ENCODE data around the gene BCAS1. TPM values are rescaled to one million over a fixed set of nuclear protein-coding genes. Genes with fewer than 3 reads are reported as not detected.

The BCAS1 gene
- total and polyA plus RNA-seq, 2 donors (not counting 3 experiments of a cell fraction or from before 2014, with no cell fraction given) = not detected

DNA sequence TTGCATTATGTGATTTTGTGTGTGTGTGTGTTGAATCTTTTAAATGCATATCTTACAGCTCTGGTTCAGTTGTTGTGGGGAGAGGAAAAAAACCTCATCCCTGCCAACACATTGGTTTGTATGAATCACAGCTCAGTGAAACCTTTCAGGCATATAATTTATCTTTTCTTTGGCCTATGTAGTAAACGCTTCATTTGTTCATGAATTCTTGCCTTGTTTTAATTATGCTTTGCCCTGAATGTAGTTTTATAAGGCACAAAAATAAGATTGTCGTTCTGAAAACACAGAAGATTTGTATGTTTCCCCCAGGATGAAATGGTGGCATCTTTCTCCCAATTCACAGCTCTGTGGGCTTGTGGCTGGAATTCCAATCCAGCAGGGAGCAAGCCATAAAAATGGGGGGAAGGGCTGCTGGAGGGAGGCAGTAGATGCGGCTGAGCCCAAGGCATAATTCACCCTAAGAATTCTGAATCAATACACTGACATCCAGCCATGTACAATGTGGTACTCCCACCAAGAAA, 45.1 kb downstream of the BCAS1 start:
- BruUV-seq (replicated peaks) = no TSS peak
- no peak for FAIRE-seq
- H3K4me2 ChIP-seq (ENCODE audit: insufficient read depth, low read length) = no peak overlapping the region

More for the DNA sequence above, 45.1 kb downstream of the BCAS1 start:
- Histone ChIP-seq H3K27ac (ENCODE audit: insufficient read depth, low read depth, low read length) (no peak overlapping the region), H4K20me1 (replicated peaks; ENCODE audit: control insufficient read depth, extremely low read depth, insufficient read depth, low read length) (no peaks in the 10 kb centered on the region), H3K27me3 (ENCODE audit: control insufficient read depth in 2 of 2, insufficient read depth in 2 of 2, low read length in 2 of 2) (no peaks in the 10 kb centered on the region), H3K9me1 (replicated peaks; ENCODE audit: control insufficient read depth, extremely low read depth, insufficient read depth, low read length) (no peaks in the 10 kb centered on the region), H3K9me3 (replicated peaks; ENCODE audit: control insufficient read depth, insufficient read depth, low read length) (no peaks in the 10 kb centered on the region), H3K4me3 (replicated peaks in 1 of 3; ENCODE audit: insufficient read depth in 1 of 3, low read depth in 1 of 3, low read length in 3 of 3) (no peak overlapping the region), H3K4me1 (ENCODE audit: control insufficient read depth, extremely low read depth, insufficient read depth, low read length) (no peaks in the 10 kb centered on the region), H2AFZ (ENCODE audit: low read depth, low read length) (no peak overlapping the region), H3K79me2 (ENCODE audit: control insufficient read depth, insufficient read depth, low read length) (no peaks in the 10 kb centered on the region), H3K36me3 (ENCODE audit: control insufficient read depth in 2 of 2, extremely low read depth in 1 of 2, insufficient read depth in 2 of 2, low read length in 2 of 2) (no peaks in the 10 kb centered on the region), H3K9ac (replicated peaks; ENCODE audit: extremely low read depth, insufficient read depth, low read length) (no peak overlapping the region)
- CTCF ChIA-PET = no interaction called here
- no peak for DNase-seq (ENCODE audit: low read depth, low spot score)
- dilution Hi-C loops (cut with MboI; ENCODE audit: extremely low pct_ligation_motif_present, low sequenced_read_pairs) (no loop called here), intact Hi-C loops (cut with micrococcal nuclease) (no loop called here)
- POLR2A ChIA-PET = no interaction called here
- TF ChIP-seq, protein P1, sequence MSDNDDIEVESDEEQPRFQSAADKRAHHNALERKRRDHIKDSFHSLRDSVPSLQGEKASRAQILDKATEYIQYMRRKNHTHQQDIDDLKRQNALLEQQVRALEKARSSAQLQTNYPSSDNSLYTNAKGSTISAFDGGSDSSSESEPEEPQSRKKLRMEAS (IDR thresholded peaks at IDR 0.05; ENCODE audit: insufficient read depth, insufficient read length) = no peak
- TF ChIP-seq FOS (IDR thresholded peaks at IDR 0.05; ENCODE audit: borderline replicate concordance, insufficient read depth, low read length) (no peak), POLR2AphosphoS5 (IDR thresholded peaks at IDR 0.05; ENCODE audit: insufficient read depth, low read depth, low read length) (no peak), EZH2 (IDR thresholded peaks at IDR 0.05; ENCODE audit: borderline replicate concordance, low read depth, low read length, severe bottlenecking) (no peak), JUN (IDR thresholded peaks at IDR 0.05; ENCODE audit: borderline replicate concordance, insufficient read depth, insufficient read length, low read depth) (no peak), POLR2A (IDR thresholded peaks at IDR 0.05; ENCODE audit: low read depth, low read length) (no peak), GATA2 (IDR thresholded peaks at IDR 0.05; ENCODE audit: insufficient read depth, insufficient read length, low read depth, low read length) (no peak), MYC (IDR thresholded peaks at IDR 0.05; ENCODE audit: low read depth, low read length) (no peak)
- TF ChIP-seq, protein P2, sequence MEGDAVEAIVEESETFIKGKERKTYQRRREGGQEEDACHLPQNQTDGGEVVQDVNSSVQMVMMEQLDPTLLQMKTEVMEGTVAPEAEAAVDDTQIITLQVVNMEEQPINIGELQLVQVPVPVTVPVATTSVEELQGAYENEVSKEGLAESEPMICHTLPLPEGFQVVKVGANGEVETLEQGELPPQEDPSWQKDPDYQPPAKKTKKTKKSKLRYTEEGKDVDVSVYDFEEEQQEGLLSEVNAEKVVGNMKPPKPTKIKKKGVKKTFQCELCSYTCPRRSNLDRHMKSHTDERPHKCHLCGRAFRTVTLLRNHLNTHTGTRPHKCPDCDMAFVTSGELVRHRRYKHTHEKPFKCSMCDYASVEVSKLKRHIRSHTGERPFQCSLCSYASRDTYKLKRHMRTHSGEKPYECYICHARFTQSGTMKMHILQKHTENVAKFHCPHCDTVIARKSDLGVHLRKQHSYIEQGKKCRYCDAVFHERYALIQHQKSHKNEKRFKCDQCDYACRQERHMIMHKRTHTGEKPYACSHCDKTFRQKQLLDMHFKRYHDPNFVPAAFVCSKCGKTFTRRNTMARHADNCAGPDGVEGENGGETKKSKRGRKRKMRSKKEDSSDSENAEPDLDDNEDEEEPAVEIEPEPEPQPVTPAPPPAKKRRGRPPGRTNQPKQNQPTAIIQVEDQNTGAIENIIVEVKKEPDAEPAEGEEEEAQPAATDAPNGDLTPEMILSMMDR (IDR thresholded peaks at IDR 0.05; ENCODE audit: extremely low read depth in 1 of 2, insufficient read depth in 1 of 2, low read depth in 1 of 2, low read length in 2 of 2) = no peak
